MM.1S (cell line): Measurements from ENCODE around the gene ZNF454.

Experiments used
- EZH2 ChIP-seq: fragments of 300-600 bp; sonication (generic); optimal IDR thresholded peaks from 2 replicates; pipeline ENCODE3; 2017; ENCODE audit warnings: low read depth, mild to moderate bottlenecking, antibody characterized with exemption, low read length, mixed read lengths
- EZH2phosphoT487 ChIP-seq: fragments of 300-600 bp; sonication (generic); IDR thresholded peaks from 2 replicates; pipeline ENCODE4 v1.6.1; 2018; ENCODE audit warnings: antibody characterized with exemption, low read length
- TF ChIP-seq, protein P1 (sequence below): fragments of 300-600 bp; sonication (generic); IDR thresholded peaks from 2 replicates; pipeline ENCODE4 v1.5.1; 2016; ENCODE audit warnings: antibody characterized with exemption, low read length, mixed read lengths

DNA sequence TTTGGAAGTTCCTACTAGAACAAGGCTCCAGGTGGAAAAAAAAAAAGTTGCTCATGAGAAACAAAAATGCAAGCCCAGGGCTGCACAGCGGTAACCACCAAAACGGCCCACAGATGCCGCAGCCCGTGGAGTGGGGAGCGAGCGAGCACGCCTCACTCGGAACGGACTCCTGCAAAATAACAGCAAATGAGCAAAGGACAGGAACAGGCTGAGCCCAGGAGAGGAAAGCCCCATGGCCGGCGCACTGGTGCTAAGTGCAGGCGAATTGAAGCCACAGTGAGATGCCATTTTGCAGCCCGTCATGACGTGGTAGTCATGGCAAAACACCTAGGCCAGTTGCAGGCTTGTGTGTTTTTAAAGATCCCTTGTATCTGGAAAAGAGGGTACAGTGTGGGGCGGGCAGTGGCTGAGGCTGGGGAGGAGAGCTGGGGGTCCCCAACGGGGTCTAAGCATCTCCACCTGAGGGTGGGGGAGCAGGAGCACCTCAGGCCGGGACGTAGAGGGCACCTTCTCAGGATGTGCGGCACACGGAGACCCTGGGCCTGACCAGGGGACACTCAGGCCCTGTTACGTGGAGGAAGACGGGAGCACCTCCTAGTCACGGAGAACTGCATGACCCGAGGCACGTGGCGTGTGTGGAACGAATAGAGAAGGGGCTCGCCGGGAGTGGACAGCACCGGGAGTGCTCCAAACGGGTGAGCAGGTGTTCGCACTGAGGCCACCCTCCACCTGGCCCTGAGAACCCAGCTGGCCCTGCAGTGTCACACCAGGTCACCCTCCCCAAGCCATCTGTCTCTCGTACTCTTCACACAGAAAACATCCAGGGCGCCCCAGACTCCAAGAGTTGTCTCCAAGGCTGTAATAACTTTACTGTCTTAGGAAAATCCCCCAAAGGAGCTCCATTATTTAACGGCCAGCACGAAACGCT, 43.4 kb downstream of the ZNF454 start:
- TF ChIP-seq, protein P1, sequence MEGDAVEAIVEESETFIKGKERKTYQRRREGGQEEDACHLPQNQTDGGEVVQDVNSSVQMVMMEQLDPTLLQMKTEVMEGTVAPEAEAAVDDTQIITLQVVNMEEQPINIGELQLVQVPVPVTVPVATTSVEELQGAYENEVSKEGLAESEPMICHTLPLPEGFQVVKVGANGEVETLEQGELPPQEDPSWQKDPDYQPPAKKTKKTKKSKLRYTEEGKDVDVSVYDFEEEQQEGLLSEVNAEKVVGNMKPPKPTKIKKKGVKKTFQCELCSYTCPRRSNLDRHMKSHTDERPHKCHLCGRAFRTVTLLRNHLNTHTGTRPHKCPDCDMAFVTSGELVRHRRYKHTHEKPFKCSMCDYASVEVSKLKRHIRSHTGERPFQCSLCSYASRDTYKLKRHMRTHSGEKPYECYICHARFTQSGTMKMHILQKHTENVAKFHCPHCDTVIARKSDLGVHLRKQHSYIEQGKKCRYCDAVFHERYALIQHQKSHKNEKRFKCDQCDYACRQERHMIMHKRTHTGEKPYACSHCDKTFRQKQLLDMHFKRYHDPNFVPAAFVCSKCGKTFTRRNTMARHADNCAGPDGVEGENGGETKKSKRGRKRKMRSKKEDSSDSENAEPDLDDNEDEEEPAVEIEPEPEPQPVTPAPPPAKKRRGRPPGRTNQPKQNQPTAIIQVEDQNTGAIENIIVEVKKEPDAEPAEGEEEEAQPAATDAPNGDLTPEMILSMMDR: no peak
- TF ChIP-seq EZH2 (no peak), EZH2phosphoT487 (no peak)
